HepG2 (cell line): ENCODE results near the gene ABCC3. TPM values are rescaled to one million over a fixed set of nuclear protein-coding genes. Genes with fewer than 3 reads are reported as not detected.
A peak's percentile ranks its signal among the peaks of the same experiment; 100 is the strongest.

Experiments used
- CBX1 ChIP-seq: IDR thresholded peaks from one replicate; pipeline ENCODE4 v1.6.1; 2016; ENCODE audit warnings: antibody characterized with exemption, low read depth
- CC2D1A ChIP-seq: sonication (generic); formaldehyde crosslinking; IDR thresholded peaks from 2 replicates; pipeline ENCODE4 v1.8.1; 2023; ENCODE audit warnings: mild to moderate bottlenecking, missing genetic modification reagents
- DMTF1 ChIP-seq: sonication (generic); formaldehyde crosslinking; IDR thresholded peaks from 2 replicates; pipeline ENCODE4 v1.4.0; 2020; ENCODE audit warnings: mild to moderate bottlenecking, missing genetic modification reagents
- GABPB1 ChIP-seq: IDR thresholded peaks from 2 replicates; pipeline ENCODE4 v1.6.1; 2016; ENCODE audit warnings: mild to moderate bottlenecking, missing genetic modification reagents, moderate library complexity, missing compliant biosample characterization
- HCFC1 ChIP-seq: fragments of 150-350 bp; IDR thresholded peaks from 2 replicates; pipeline ENCODE4 v1.6.1; 2014; ENCODE audit warnings: low read depth, low read length
- KDM4B ChIP-seq: sonication (generic); formaldehyde crosslinking; IDR thresholded peaks from 2 replicates; pipeline ENCODE4 v1.4.0; 2020; ENCODE audit warnings: missing genetic modification reagents
- KDM5B ChIP-seq: sonication (generic); formaldehyde crosslinking; IDR thresholded peaks from 2 replicates; pipeline ENCODE4 v1.4.0; 2020; ENCODE audit warnings: missing genetic modification reagents, mild to moderate bottlenecking, borderline replicate concordance
- KLF13 ChIP-seq: sonication (generic); formaldehyde crosslinking; IDR thresholded peaks from 2 replicates; pipeline ENCODE4 v1.4.0; 2020; ENCODE audit warnings: mild to moderate bottlenecking, missing genetic modification reagents
- KMT2B ChIP-seq: IDR thresholded peaks from 2 replicates; pipeline ENCODE4 v1.6.1; 2016; ENCODE audit warnings: missing genetic modification reagents, missing compliant biosample characterization
- MIXL1 ChIP-seq: IDR thresholded peaks from 2 replicates; pipeline ENCODE4 v1.6.1; 2016
- MXI1 ChIP-seq: IDR thresholded peaks from 3 replicates; pipeline ENCODE4 v1.6.1; 2012; ENCODE audit warnings: low read depth, low read length, inconsistent platforms, borderline replicate concordance
- NCOA1 ChIP-seq: sonication (generic); formaldehyde crosslinking; IDR thresholded peaks from 2 replicates; pipeline ENCODE4 v1.9.0; 2021; ENCODE audit warnings: missing genetic modification reagents
- PRDM4 ChIP-seq: sonication (generic); formaldehyde crosslinking; IDR thresholded peaks from 2 replicates; pipeline ENCODE4 v1.9.0; 2021; ENCODE audit warnings: missing genetic modification reagents, borderline replicate concordance
- RFX3 ChIP-seq: IDR thresholded peaks from 2 replicates; pipeline ENCODE4 v1.6.1; 2016; ENCODE audit warnings: missing biosample characterization, missing genetic modification reagents
- SIN3A ChIP-seq: IDR thresholded peaks from 2 replicates; pipeline ENCODE4 v1.6.1; 2011; ENCODE audit warnings: low read depth, mild to moderate bottlenecking, control low read depth, low read length, borderline replicate concordance
- SP140L ChIP-seq: sonication (generic); formaldehyde crosslinking; IDR thresholded peaks from 2 replicates; pipeline ENCODE4 v1.4.0; 2020; ENCODE audit warnings: missing genetic modification reagents, borderline replicate concordance
- TOE1 ChIP-seq: sonication (generic); formaldehyde crosslinking; IDR thresholded peaks from 2 replicates; pipeline ENCODE4 v1.4.0; 2020; ENCODE audit warnings: mild to moderate bottlenecking, missing genetic modification reagents
- UBTF ChIP-seq: sonication (generic); formaldehyde crosslinking; IDR thresholded peaks from 2 replicates; pipeline ENCODE4 v1.4.0; 2020; ENCODE audit warnings: mild to moderate bottlenecking, missing genetic modification reagents
- ZBTB7B ChIP-seq: sonication (generic); formaldehyde crosslinking; IDR thresholded peaks from 2 replicates; pipeline ENCODE4 v1.4.0; 2020; ENCODE audit warnings: missing genetic modification reagents
- ZNF337 ChIP-seq: sonication (generic); formaldehyde crosslinking; IDR thresholded peaks from 2 replicates; pipeline ENCODE4 v1.5.1; 2020; ENCODE audit warnings: missing genetic modification reagents, low read depth, mild to moderate bottlenecking, borderline replicate concordance
- ZNF607 ChIP-seq: sonication (generic); formaldehyde crosslinking; IDR thresholded peaks from 2 replicates; pipeline ENCODE4 v1.5.1; 2020; ENCODE audit warnings: missing genetic modification reagents, mild to moderate bottlenecking, borderline replicate concordance
- ZNF674 ChIP-seq: sonication (generic); formaldehyde crosslinking; IDR thresholded peaks from 2 replicates; pipeline ENCODE4 v1.5.0; 2020; ENCODE audit warnings: low read depth, mild to moderate bottlenecking, missing genetic modification reagents
- ZNF775 ChIP-seq: sonication (generic); formaldehyde crosslinking; IDR thresholded peaks from 2 replicates; pipeline ENCODE4 v1.4.0; 2020; ENCODE audit warnings: missing genetic modification reagents, mild to moderate bottlenecking, moderate library complexity, borderline replicate concordance
- polyA plus RNA-seq, 8 experiments: library from polyadenylated mRNA; depleted of rRNA in 3 of 8; stranded (reverse) in 7 of 8; unstranded in 1 of 8; fragments of >200 nt; fragmentation: Illumina TruSeq in 4 of 8; extraction: Trizol in 4 of 8; gene quantifications; 2 replicates each; pipeline versions ENCODE4 v1.2.1 to v1.2.3, GENCODE V29; 2011 to 2016; ENCODE audit warnings: low read depth in 4 of 8, missing spikeins in 1 of 8, mixed read lengths in 1 of 8; ENCODE audit not compliant: insufficient read depth in 1 of 8
- total RNA-seq, 5 experiments: library from RNA; depleted of rRNA; stranded (reverse); fragments of >200 nt; fragmentation: Illumina TruSeq; extraction: Trizol; gene quantifications; 2 replicates each; pipeline ENCODE4 v1.2.3, GENCODE V29; 2016; ENCODE audit warnings: low read depth in 1 of 5
- TF ChIP-seq, protein P1 (sequence below): sonication (generic); formaldehyde crosslinking; IDR thresholded peaks from 2 replicates; pipeline ENCODE4 v1.4.0; 2020; ENCODE audit warnings: mild to moderate bottlenecking, missing genetic modification reagents

The ABCC3 gene
- total and polyA plus RNA-seq, 2 of the 13 experiments (the other 11 are each of a cell fraction or from before 2014, with no cell fraction given), result 25.2 to 50.7 TPM

GRCh38 chr17:50626037-50626574, 8.6 kb upstream of the ABCC3 start (continued):
- TF ChIP-seq RFX3, result no peak
- peak; percentile 63; the same call in 1 of the 2 replicates for TF ChIP-seq KDM5B (CRISPR knock-in tag)
- no peak for TF ChIP-seq SIN3A
- no peak for TF ChIP-seq DMTF1
- TF ChIP-seq NCOA1 (CRISPR knock-in tag), result no peak
- TF ChIP-seq, protein P1, sequence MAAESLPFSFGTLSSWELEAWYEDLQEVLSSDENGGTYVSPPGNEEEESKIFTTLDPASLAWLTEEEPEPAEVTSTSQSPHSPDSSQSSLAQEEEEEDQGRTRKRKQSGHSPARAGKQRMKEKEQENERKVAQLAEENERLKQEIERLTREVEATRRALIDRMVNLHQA (CRISPR knock-in tag), result no peak
- peak; percentile 33; the same call in 1 of the 3 replicates for TF ChIP-seq MXI1
- TF ChIP-seq ZNF337 (CRISPR knock-in tag), result no peak
- peak; percentile 61; the same call in 1 of the 2 replicates for TF ChIP-seq MIXL1 (CRISPR knock-in tag)
- no peak for TF ChIP-seq HCFC1
- TF ChIP-seq UBTF (CRISPR knock-in tag), result peak; percentile 87
- no peak for TF ChIP-seq ZNF607
- 0 out of 2 replicates have a peak, but pooled peaks have one; percentile 22 for TF ChIP-seq KLF13
- TF ChIP-seq TOE1, result peak; percentile 89; the same call in 1 of the 2 replicates
- TF ChIP-seq SP140L (CRISPR knock-in tag), result peak; percentile 75; the same call in 1 of the 2 replicates
- TF ChIP-seq KMT2B (CRISPR knock-in tag), result no peak
- no peak for TF ChIP-seq ZNF775
- 0 out of 2 replicates have a peak, but pooled peaks have one; percentile 46 for TF ChIP-seq ZBTB7B
- peak; percentile 49 for TF ChIP-seq CBX1
- no peak for TF ChIP-seq PRDM4 (CRISPR knock-in tag)
- TF ChIP-seq ZNF674 (CRISPR knock-in tag), result no peak
- TF ChIP-seq KDM4B (CRISPR knock-in tag), result 0 out of 2 replicates have a peak, but pooled peaks have one; percentile 73
- no peak for TF ChIP-seq CC2D1A (CRISPR knock-in tag)
- TF ChIP-seq GABPB1 (CRISPR knock-in tag), result peak; percentile 74
